ENCODE results near the gene DNASE1L2.

Gene DNASE1L2

GRCh38 chr16:2204416-2205103 is 31.7 kb upstream of the DNASE1L2 start:
- DNase-seq (ENCODE audit: low read depth) = no peak

GRCh38 chr16:2205104-2205966 is 30.9 kb upstream of the DNASE1L2 start, which contains the start of gene MLST8:
Gene MLST8, plus strand, starts transcription at chr16:2205454. Its CDS starts 632 bp downstream, at chr16:2206086.
- DNase-seq (ENCODE audit: low read depth) = peak; percentile 69

- no peak for DNase-seq (ENCODE audit: low read depth)
Observed at GRCh38 chr16:2205967-2206313, 30.3 kb upstream of the DNASE1L2 start.

- no peak for DNase-seq (ENCODE audit: low read depth)
Observed at GRCh38 chr16:2206420-2206779, 29.8 kb upstream of the DNASE1L2 start.

- no peak for DNase-seq (ENCODE audit: low read depth)
Observed at GRCh38 chr16:2206780-2207433, 29.3 kb upstream of the DNASE1L2 start.

- DNase-seq (ENCODE audit: low read depth) = no peak
Observed at GRCh38 chr16:2207872-2208271, 28.4 kb upstream of the DNASE1L2 start.

GRCh38 chr16:2208308-2208707 is 27.9 kb upstream of the DNASE1L2 start:
- DNase-seq (ENCODE audit: low read depth) = no peak

GRCh38 chr16:2208772-2209171 is 27.5 kb upstream of the DNASE1L2 start:
- no peak for DNase-seq (ENCODE audit: low read depth)

GRCh38 chr16:2209258-2210008 is 26.8 kb upstream of the DNASE1L2 start:
- no peak for DNase-seq (ENCODE audit: low read depth)

- no peak for DNase-seq (ENCODE audit: low read depth)
Observed at GRCh38 chr16:2210009-2210332, 26.3 kb upstream of the DNASE1L2 start.

GRCh38 chr16:2210386-2211365 is 25.6 kb upstream of the DNASE1L2 start, which contains the start of gene BRICD5:
Gene BRICD5, minus strand, starts transcription at chr16:2210863. Its CDS starts 30 bp downstream, at chr16:2210833.
- no peak for DNase-seq (ENCODE audit: low read depth)

- no peak for DNase-seq (ENCODE audit: low read depth)
Observed at GRCh38 chr16:2211923-2212347, 24.3 kb upstream of the DNASE1L2 start.

GRCh38 chr16:2212362-2213324 is 23.6 kb upstream of the DNASE1L2 start:
- DNase-seq (ENCODE audit: low read depth) = no peak

- no peak for DNase-seq (ENCODE audit: low read depth)
Observed at GRCh38 chr16:2213817-2214718, 22.2 kb upstream of the DNASE1L2 start.

- no peak for DNase-seq (ENCODE audit: low read depth)
Observed at GRCh38 chr16:2214719-2214968, 21.6 kb upstream of the DNASE1L2 start, which contains the start of gene PGP. Gene PGP, minus strand, starts transcription at chr16:2214840. Its CDS starts 63 bp downstream, at chr16:2214777.

GRCh38 chr16:2216330-2216729 is 19.9 kb upstream of the DNASE1L2 start:
- no peak for DNase-seq (ENCODE audit: low read depth)

- peak; percentile 99 for DNase-seq (ENCODE audit: low read depth)
Observed at GRCh38 chr16:2223221-2223941, 12.9 kb upstream of the DNASE1L2 start, which contains the start of gene E4F1. Gene E4F1, plus strand, starts transcription at chr16:2223591. Its CDS starts 23 bp downstream, at chr16:2223614.

GRCh38 chr16:2223942-2224486 is 12.2 kb upstream of the DNASE1L2 start:
- no peak for DNase-seq (ENCODE audit: low read depth)

Data from stimulated activated CD8-positive, alpha-beta memory T cell treated with anti-CD3 and anti-CD28 coated beads, Interleukin-7, amount 100 ng/mL, for 24 hours (primary cell).